D721Med (cell line): ENCODE measurements around the gene SLC35A3.

Experiments
- DNase-seq: peaks from one replicate; pipeline ENCODE4 v3.0.0; 2011; ENCODE audit warnings: low spot score; ENCODE audit not compliant: insufficient read length
- FAIRE-seq: peaks from 2 replicates; lab custom pipeline; 2011; peaks lifted over from hg19 to GRCh38; lab: Jason Lieb, UNC
- TF ChIP-seq, protein P1 (sequence below): IDR thresholded peaks from 2 replicates; pipeline ENCODE4 v1.5.1; 2012; ENCODE audit warnings: mild to moderate bottlenecking, control low read depth; ENCODE audit not compliant: insufficient read depth; ENCODE audit errors: missing control alignments

The SLC35A3 gene

DNA sequence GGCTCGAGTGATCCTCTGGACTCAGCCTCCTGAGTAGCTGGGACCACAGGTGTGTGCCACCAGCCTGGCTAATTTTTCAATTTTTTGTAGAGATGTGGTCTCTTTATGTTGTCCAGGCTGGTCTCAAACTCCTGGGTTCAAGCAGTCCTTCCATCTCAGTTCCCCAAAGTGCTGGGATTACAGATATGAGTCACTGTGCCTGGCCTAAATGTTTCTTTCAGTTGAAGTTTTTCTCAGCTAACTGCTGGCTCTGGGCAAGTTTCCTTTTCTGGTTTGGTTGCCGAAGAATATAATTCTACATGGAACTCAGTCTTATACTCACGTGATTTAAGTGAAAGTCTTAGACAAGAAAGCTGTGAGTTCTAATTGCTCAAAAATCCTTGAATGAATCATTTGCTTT lies 106.0 kb downstream of the SLC35A3 start:
- DNase-seq (no peak), FAIRE-seq (no peak)
- TF ChIP-seq, protein P1, sequence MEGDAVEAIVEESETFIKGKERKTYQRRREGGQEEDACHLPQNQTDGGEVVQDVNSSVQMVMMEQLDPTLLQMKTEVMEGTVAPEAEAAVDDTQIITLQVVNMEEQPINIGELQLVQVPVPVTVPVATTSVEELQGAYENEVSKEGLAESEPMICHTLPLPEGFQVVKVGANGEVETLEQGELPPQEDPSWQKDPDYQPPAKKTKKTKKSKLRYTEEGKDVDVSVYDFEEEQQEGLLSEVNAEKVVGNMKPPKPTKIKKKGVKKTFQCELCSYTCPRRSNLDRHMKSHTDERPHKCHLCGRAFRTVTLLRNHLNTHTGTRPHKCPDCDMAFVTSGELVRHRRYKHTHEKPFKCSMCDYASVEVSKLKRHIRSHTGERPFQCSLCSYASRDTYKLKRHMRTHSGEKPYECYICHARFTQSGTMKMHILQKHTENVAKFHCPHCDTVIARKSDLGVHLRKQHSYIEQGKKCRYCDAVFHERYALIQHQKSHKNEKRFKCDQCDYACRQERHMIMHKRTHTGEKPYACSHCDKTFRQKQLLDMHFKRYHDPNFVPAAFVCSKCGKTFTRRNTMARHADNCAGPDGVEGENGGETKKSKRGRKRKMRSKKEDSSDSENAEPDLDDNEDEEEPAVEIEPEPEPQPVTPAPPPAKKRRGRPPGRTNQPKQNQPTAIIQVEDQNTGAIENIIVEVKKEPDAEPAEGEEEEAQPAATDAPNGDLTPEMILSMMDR = no peak

GRCh38 chr1:100076319-100076718 lies 106.5 kb downstream of the SLC35A3 start:
- no peak for FAIRE-seq
- no peak for DNase-seq
- TF ChIP-seq, protein P1 = no peak

GRCh38 chr1:100076744-100077143 lies 106.9 kb downstream of the SLC35A3 start:
- TF ChIP-seq, protein P1 = no peak
- FAIRE-seq = no peak
- no peak for DNase-seq

GRCh38 chr1:100077531-100077930 lies 107.7 kb downstream of the SLC35A3 start:
- TF ChIP-seq, protein P1 = no peak
- FAIRE-seq = peak; percentile 21
- DNase-seq = no peak

GRCh38 chr1:100080331-100080730 lies 110.5 kb downstream of the SLC35A3 start:
- TF ChIP-seq, protein P1 = no peak
- no peak for FAIRE-seq
- no peak for DNase-seq
